Measurements from ENCODE around the gene ZFAND2B. TPM values are rescaled to one million over a fixed set of nuclear protein-coding genes. Genes with fewer than 3 reads are reported as not detected.

Gene ZFAND2B
- total RNA-seq, 2 donors from 2014 or later, result 65.5 to 74.6 TPM

GRCh38 chr2:219204425-219205164 is 2.0 kb upstream of the ZFAND2B start:
- Histone ChIP-seq H3K9me3 (no peaks in the 10 kb centered on the region), H3K36me3 (no peaks in the 10 kb centered on the region), H3K4me1 (no peaks in the 10 kb centered on the region), H3K27me3 (no peaks in the 10 kb centered on the region), H3K4me3 (no peak overlapping the region), H3K27ac (no peak overlapping the region), H3K9ac (ENCODE audit: low read depth in 2 of 2, low read length in 2 of 2) (no peak overlapping the region)
- intact Hi-C loops (cut with DNase I), result no loop called here
- TF ChIP-seq CTCF (IDR thresholded peaks at IDR 0.05), result no peak
- no peak for DNase-seq

GRCh38 chr2:219205165-219205538 is 1.4 kb upstream of the ZFAND2B start:
- Histone ChIP-seq H3K9me3 (no peaks in the 10 kb centered on the region), H3K36me3 (no peaks in the 10 kb centered on the region), H3K9ac (ENCODE audit: low read depth in 2 of 2, low read length in 2 of 2) (no peak overlapping the region), H3K4me3 (no peak overlapping the region), H3K4me1 (no peaks in the 10 kb centered on the region), H3K27ac (no peak overlapping the region), H3K27me3 (no peaks in the 10 kb centered on the region)
- TF ChIP-seq CTCF (IDR thresholded peaks at IDR 0.05), result no peak
- intact Hi-C loops (cut with DNase I), result no loop called here
- no peak for DNase-seq

- Histone ChIP-seq H3K36me3 (no peaks in the 10 kb centered on the region), H3K4me1 (no peaks in the 10 kb centered on the region), H3K4me3 (peak overlapping the region; percentile 57), H3K27ac (peak overlapping the region; percentile 92), H3K9ac (ENCODE audit: low read depth in 2 of 2, low read length in 2 of 2) (peak overlapping the region; percentile 86 to 92), H3K9me3 (no peaks in the 10 kb centered on the region), H3K27me3 (no peaks in the 10 kb centered on the region)
- no peak for TF ChIP-seq CTCF (IDR thresholded peaks at IDR 0.05)
- intact Hi-C loops (cut with DNase I), result loop anchor here (2.0 kb wide), 1 partner anchor 27 kb away; the partner anchor contains the start of gene RETREG2
- DNase-seq, result no peak
Observed at GRCh38 chr2:219205981-219206327, 628 bp upstream of the ZFAND2B start.

GRCh38 chr2:219207134-219207883 is 727 bp downstream of the ZFAND2B start:
- Histone ChIP-seq H3K27ac (peak overlapping the region; percentile 92), H3K36me3 (no peaks in the 10 kb centered on the region), H3K9ac (ENCODE audit: low read depth in 2 of 2, low read length in 2 of 2) (peak overlapping the region; percentile 15 to 83), H3K27me3 (no peaks in the 10 kb centered on the region), H3K4me1 (no peaks in the 10 kb centered on the region), H3K4me3 (peak overlapping the region; percentile 57), H3K9me3 (no peaks in the 10 kb centered on the region)
- DNase-seq, result no peak
- TF ChIP-seq CTCF (IDR thresholded peaks at IDR 0.05), result no peak
- intact Hi-C loops (cut with DNase I), result loop anchor here (2.0 kb wide), 1 partner anchor 29 kb away; the partner anchor contains the start of gene RETREG2

GRCh38 chr2:219207884-219208740 is 1.5 kb downstream of the ZFAND2B start:
- Histone ChIP-seq H3K4me1 (no peaks in the 10 kb centered on the region), H3K9ac (ENCODE audit: low read depth in 2 of 2, low read length in 2 of 2) (peak overlapping the region in 1 of 2 donors; percentile 14), H3K36me3 (no peaks in the 10 kb centered on the region), H3K27me3 (no peaks in the 10 kb centered on the region), H3K9me3 (no peaks in the 10 kb centered on the region), H3K27ac (peak overlapping the region; percentile 92), H3K4me3 (no peak overlapping the region)
- TF ChIP-seq CTCF (IDR thresholded peaks at IDR 0.05), result no peak
- DNase-seq, result peak; percentile 29
- intact Hi-C loops (cut with DNase I), result loop anchor here (2.0 kb wide), 1 partner anchor 29 kb away; the partner anchor contains the start of gene RETREG2
